Measurements from ENCODE around the gene FERMT2. TPM values are rescaled to one million over a fixed set of nuclear protein-coding genes. Genes with fewer than 3 reads are reported as not detected.

Gene FERMT2
- total RNA-seq, 4 donors from 2014 or later, result 364 to 398 (median 388) TPM

DNA sequence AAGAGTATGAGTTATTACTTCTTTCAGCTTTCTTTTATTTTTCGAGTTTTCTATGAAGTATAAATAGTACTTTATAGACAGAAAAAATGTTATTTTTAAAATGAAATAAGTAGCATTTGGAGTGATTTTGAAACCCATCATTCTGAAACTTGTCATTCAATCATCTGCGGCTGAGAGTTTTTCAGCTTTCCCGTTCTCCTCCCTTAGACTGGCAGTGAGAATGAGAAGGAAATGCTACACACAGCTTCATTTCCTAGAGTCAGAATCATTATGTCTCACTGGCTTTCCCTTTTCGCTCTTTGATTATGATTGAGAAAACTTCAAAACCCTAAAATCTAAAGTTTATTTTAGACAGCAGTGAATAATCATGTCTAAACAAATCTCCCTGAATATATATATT is 125.8 kb downstream of the FERMT2 start:
- no peak overlapping the region for H3K27ac ChIP-seq
- H3K4me1 ChIP-seq, result peaks cover 0 to 26% (median 0%) of the 10 kb centered on the region in 3 donors
- H3K4me3 ChIP-seq, result no peak overlapping the region
- H3K27me3 ChIP-seq, result no peaks in the 10 kb centered on the region
- no peak for ATAC-seq
- H3K9me3 ChIP-seq, result no peaks in the 10 kb centered on the region
- H3K36me3 ChIP-seq, result no peaks in the 10 kb centered on the region
- TF ChIP-seq EP300 (IDR thresholded peaks at IDR 0.05) (no peak), POLR2AphosphoS5 (IDR thresholded peaks at IDR 0.05) (no peak)
- WGBS, 2 donors (ENCODE audit: low coverage in 1 of 2), result 39 to 46% methylated on average over 4 of the region's 4 CpGs

DNA sequence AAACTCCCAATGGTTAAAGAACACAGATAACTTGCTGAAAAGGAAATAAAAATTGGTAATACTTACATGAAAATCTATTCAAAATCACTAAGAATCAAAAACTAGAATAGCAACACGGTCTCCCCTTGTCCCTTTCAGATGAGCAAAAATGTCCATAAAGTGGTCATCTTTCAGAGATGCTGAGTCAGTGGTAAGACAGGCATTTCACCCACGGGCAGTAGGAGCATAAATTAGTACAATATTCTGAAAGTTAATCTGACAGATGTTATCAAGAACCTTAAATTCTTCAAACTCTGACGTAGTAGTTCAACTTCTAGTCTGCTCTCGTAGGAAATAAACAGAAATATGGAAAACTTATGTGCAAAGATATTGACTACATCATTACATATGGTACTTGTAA is 126.4 kb downstream of the FERMT2 start:
- ATAC-seq, result no peak
- TF ChIP-seq, protein P1, sequence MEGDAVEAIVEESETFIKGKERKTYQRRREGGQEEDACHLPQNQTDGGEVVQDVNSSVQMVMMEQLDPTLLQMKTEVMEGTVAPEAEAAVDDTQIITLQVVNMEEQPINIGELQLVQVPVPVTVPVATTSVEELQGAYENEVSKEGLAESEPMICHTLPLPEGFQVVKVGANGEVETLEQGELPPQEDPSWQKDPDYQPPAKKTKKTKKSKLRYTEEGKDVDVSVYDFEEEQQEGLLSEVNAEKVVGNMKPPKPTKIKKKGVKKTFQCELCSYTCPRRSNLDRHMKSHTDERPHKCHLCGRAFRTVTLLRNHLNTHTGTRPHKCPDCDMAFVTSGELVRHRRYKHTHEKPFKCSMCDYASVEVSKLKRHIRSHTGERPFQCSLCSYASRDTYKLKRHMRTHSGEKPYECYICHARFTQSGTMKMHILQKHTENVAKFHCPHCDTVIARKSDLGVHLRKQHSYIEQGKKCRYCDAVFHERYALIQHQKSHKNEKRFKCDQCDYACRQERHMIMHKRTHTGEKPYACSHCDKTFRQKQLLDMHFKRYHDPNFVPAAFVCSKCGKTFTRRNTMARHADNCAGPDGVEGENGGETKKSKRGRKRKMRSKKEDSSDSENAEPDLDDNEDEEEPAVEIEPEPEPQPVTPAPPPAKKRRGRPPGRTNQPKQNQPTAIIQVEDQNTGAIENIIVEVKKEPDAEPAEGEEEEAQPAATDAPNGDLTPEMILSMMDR (IDR thresholded peaks at IDR 0.05), result no peak
- 27 to 49% methylated on average over 4 of the region's 4 CpGs for whole genome bisulfite sequencing, 2 donors (ENCODE audit: low coverage in 1 of 2)

DNA sequence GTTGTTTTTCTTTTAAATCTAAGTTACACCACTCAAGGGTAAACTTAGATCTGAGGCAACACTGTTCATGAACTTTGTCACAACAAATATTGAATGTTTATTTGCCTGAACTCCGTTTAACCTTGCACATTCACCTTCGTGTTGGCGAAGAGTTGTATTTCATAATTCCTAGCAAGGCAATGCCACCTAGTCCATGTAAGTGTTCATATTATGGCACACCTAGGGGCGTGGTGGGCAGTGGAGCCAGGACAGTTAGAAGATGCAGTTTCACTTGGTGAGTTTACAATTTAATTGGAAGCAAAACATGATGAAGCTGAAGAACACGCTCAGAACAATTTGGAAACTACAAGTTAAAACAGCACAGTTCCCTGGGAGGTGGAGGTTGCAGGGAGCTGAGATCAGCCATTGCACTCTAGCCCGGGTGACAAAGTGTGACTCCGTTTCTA is 129.0 kb downstream of the FERMT2 start:
- TF ChIP-seq POLR2AphosphoS5 (IDR thresholded peaks at IDR 0.05) (no peak), POLR2A (IDR thresholded peaks at IDR 0.05) (no peak), EP300 (IDR thresholded peaks at IDR 0.05) (no peak)
- TF ChIP-seq, protein P1 (IDR thresholded peaks at IDR 0.05), result no peak
- H3K4me3 ChIP-seq, result no peak overlapping the region
- H3K9me3 ChIP-seq, result no peaks in the 10 kb centered on the region
- no peak overlapping the region for H3K27ac ChIP-seq
- WGBS, 2 donors (ENCODE audit: low coverage in 1 of 2), result 67 to 78% methylated on average over 4 to 6 of the region's 7 CpGs
- H3K27me3 ChIP-seq, result no peaks in the 10 kb centered on the region
- no peak for ATAC-seq
- peaks cover 0 to 5% (median 0%) of the 10 kb centered on the region in 3 donors for H3K4me1 ChIP-seq
- H3K36me3 ChIP-seq, result no peaks in the 10 kb centered on the region

More for the DNA sequence above, 126.4 kb downstream of the FERMT2 start:
- H3K9me3 ChIP-seq, result no peaks in the 10 kb centered on the region
- no peak overlapping the region for H3K27ac ChIP-seq
- H3K4me1 ChIP-seq, result peaks cover 0 to 22% (median 0%) of the 10 kb centered on the region in 3 donors
- H3K4me3 ChIP-seq, result no peak overlapping the region
- H3K36me3 ChIP-seq, result no peaks in the 10 kb centered on the region
- H3K27me3 ChIP-seq, result no peaks in the 10 kb centered on the region

DNA sequence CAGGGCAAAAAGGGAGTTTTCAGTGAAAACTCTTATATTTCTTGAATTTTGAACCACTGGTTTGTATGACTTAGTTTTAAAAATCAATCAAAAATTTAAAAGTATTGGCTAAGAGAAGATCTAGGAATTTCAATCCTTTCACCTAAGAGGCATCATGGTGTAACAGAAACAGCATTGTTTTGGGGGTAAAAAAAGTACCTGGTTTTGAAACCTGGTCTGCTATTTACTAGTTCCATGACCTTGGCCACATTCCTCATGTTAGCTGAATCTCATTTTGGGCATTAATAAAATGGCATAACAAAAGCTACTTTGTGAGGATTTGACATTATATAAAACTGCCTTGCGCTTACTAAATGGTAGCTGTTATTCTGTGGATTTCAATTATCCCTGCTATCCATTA is 142.7 kb downstream of the FERMT2 start:
- ATAC-seq, result no peak
- Histone ChIP-seq H3K4me3 (no peak overlapping the region), H3K27ac (no peak overlapping the region), H3K27me3 (no peaks in the 10 kb centered on the region), H3K9me3 (no peaks in the 10 kb centered on the region), H3K4me1 (no peaks in the 10 kb centered on the region), H3K36me3 (no peaks in the 10 kb centered on the region)
- TF ChIP-seq POLR2A (IDR thresholded peaks at IDR 0.05) (no peak), POLR2AphosphoS5 (IDR thresholded peaks at IDR 0.05) (no peak), EP300 (IDR thresholded peaks at IDR 0.05) (no peak)
- TF ChIP-seq, protein P1 (IDR thresholded peaks at IDR 0.05), result no peak
- 100% methylated on average over 1 of the region's 1 CpG for WGBS, 2 donors (ENCODE audit: low coverage in 1 of 2)

Other genes with a start within 250 kb of the FERMT2 start
- 100 to 1,000 TPM in 1 of 4 donors, 10 to 100 TPM in 3; 63.1 to 103 (median 74.1) TPM for gene PSMC6, start 243.8 kb downstream of the FERMT2 start, total RNA-seq
- gene STYX, start 220.9 kb downstream of the FERMT2 start, total RNA-seq, result 10 to 100 TPM; 19.3 to 26.1 (median 22.5) TPM
- gene GNPNAT1, start 159.4 kb downstream of the FERMT2 start, total RNA-seq, result 10 to 100 TPM; 11.1 to 28.9 (median 23.6) TPM
- 10 to 100 TPM; 15.4 to 36.4 (median 20.7) TPM for gene DDHD1, start 202.3 kb upstream of the FERMT2 start, total RNA-seq